ENCODE data around the gene PIAS2.
"Not testable (repeated sequence)": the region's sequence is repeated elsewhere in the genome, so short reads cannot be mapped to it uniquely, and the experiment has no call there.

Gene PIAS2

DNA sequence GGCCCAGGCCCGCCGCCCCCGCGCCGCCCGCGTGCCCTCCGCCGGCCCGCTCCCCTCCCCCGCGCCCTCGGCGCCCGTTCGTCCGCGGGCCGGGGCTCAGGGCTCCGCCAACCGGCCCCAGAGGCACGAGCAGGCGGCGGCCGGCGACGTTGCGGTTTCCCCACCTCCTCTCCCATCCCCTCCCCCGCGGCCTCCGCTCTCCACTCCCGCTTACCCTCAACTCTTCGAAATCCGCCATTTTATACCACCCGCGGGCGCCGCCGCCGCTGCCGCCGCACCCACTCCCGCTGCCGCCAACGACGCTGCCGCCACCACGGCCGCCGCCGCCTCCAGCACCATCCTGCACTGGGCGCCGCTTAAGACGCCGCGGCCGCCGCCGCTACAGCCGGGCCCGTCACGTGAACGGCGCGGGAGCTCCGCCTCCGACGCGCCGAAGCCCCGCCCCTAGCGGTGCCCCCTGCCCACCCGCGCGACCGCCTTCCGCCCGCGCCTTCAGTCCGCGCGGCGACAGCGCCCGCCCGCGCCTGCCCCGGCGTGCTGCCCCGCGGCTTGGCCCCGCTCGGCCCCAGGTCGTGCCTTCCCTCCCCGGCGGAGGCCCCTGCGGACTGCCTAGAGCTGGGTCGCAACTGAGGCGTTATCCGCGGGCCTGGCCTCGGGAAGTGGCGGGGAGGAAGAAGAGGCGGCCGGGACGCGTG, at the start of gene PIAS2, which contains the start of gene KATNAL2:
Gene PIAS2, minus strand, starts transcription at position 400 of the 695 bp plus-strand sequence. Its CDS starts 162 bp downstream, at position 238.
Gene KATNAL2, plus strand, starts transcription at position 495 of the 695 bp plus-strand sequence. CDS start 29,271 bp downstream, outside the sequence.
- DNase-seq: peak; percentile 58 to 68

- DNase-seq: not testable (repeated sequence)
Measured at GRCh38 chr18:46966266-46966665, 49.0 kb upstream of the PIAS2 start.

- not testable (repeated sequence) for DNase-seq
Measured at GRCh38 chr18:46964579-46965293, 47.4 kb upstream of the PIAS2 start.

- DNase-seq: not testable (repeated sequence)
Measured at GRCh38 chr18:46963656-46964578, 46.6 kb upstream of the PIAS2 start.

- DNase-seq: no peak
Measured at GRCh38 chr18:46958209-46958608, 40.9 kb upstream of the PIAS2 start.

DNA sequence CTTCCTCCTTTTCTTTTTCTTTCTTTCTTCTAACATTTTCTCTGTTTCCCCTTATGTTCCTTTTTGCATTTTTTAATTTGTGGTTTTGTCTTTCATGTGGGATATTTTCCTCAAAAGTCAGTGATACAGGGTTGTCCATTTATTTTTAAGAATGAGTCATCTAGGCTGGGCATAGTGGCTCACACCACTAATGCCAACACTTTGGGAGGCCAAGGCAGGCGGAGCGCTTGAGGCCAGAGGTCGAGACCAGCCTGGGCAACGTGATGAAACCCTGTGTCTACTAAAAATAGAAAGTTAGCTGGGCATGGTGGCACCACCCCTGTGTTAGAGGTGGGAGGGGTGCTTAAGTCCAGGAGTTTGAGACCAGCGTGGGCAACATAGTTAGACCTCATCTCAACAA, 35.9 kb upstream of the PIAS2 start:
- DNase-seq: no peak

DNA sequence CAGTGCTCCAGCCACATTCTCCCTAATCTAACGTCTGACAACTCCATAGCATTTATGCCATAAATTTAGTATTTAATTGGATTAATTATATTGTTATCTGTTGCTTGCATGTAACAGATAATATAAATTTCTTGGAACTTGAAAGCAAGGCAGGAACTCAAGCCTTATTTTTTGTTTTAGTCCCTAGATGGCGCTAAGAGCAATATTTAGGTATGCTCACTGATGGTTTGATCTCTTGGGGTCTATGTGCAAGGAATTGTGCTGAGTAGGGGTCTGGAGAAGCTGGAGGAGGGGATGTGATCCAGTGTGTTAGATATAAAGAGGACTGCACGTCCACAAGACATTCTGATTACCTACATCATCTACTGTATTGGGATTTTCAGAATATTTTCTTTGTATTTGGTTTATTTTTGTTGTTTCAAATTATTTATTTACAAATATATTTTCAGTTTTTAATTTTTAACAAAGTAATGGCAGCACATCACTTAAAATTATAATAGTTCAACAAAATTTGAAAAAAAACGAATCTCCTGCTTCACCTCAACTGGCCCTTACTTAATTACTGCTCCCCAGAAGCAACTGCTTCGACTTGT, 32.9 kb upstream of the PIAS2 start:
- no peak for DNase-seq

- peak; percentile 47 to 50 for DNase-seq
Measured at GRCh38 chr18:46946656-46947282, 29.5 kb upstream of the PIAS2 start.

- DNase-seq: no peak
Measured at GRCh38 chr18:46942646-46943045, 25.3 kb upstream of the PIAS2 start.

DNA sequence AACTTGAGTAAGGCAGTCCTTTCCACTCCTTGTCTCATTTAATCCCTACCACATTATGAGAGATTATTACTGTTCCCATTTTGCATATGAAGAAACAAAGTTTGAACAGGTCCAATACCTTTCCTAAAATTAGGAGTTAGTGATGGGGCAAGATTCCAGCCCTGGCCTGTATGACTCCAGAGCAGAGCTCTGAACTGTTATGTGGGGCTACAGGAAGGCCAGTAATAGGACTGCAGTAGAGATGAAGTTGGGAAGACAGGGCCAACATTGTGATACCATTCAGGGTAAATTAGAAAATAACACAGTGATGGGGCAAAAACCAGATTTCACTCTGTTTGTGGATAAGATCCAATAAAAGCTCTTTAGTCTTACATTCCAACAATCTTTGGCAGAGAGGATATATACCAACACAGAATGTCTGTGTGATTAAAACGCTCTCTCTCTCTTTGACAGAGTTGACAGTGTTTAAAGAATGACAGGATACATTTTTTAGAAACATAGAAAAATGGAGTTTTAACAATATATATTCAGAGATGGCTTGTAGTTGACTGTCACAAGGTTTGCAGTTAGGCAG, 22.8 kb upstream of the PIAS2 start:
- DNase-seq: no peak

DNA sequence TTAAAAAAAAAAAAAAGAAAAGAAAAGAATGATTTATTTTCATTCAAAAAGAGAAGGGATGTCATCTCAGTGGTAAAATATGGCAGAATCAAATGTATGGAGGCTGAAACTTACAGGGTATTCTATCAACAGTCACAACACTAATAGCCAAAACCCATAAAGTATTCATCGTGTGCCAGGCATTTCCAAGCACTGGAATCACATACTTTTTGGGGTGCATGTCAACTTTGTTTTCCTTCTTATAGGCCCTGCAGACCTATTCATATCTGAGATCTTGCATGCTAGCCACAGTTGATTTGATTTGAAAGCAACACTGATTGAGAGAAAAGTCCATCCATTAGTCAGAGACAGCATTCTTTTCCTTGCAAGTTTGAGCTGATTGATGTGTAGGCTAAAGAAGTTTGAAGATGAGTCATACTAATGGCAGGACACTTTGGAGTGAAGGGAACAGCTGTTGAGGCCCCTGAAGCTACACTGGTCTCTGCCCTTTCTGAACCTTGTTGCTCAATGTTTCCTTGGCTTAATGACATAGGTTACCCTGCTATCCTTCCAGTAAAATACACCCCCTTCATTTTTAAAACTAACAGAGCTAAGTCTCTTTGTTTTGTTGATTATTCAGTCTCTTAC, 22.1 kb upstream of the PIAS2 start:
- DNase-seq: no peak

DNA sequence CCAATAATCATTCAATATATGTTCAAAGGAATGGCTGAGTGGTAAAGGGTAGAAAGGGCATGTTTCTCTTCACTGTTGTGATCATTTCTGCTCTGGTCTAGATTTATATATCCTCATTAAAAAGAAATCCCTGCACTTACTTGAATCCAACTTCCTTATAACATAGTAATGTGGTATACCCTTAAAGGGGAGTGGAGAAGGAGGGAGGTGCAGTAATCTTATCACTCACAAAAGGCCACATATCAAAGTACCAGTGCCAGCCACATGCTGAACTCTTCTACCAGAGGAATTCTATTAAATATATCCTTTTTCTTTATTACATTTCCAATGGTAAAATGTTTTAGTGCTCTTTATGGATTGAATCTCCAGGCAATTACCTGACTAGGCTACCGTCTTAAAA, 3.3 kb upstream of the PIAS2 start:
- DNase-seq: no peak

GRCh38 chr18:46920067-46920466, 2.8 kb upstream of the PIAS2 start:
- DNase-seq: no peak

DNA sequence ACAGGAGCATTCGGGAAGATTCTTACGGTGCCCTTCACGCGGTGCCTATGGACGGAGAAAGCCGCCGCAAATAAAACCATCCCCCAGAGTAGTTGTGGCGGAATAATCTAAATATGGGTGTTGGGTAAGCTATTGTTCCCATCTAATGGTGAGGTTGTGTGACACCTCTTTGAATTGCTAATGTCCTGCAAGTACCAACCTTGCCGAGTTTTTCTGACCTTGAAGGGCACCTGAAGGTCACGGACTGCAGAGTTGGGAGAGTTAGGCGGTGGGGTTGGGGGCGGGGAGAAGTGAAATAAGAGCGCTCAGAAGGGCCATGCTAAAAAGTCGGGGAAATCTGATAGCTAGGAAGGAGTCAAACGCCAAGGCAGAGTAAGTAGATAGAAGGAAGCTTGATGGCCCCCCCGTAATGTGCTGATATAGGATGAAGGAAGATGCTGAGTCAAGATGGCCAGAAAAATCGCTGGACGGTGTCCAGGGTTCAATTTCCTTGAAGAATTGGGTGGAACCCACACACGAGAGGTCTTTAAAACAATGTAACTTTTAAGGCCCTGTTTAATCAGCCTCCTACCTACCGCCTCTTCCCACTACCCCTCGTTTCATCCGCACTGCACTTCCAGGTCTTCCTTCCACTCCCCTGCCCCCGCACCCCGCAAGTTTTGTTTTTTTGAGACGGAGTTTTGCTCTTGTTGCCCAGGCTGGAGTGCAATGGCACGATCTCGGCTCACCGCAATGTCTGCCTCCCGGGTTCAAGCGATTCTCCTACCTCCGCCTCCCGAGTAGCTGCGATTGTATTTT, 695 bp upstream of the PIAS2 start:
- DNase-seq: no peak

GRCh38 chr18:46916551-46917107, 678 bp downstream of the PIAS2 start:
- peak in 1 of 2 donors; percentile 11 for DNase-seq

DNA sequence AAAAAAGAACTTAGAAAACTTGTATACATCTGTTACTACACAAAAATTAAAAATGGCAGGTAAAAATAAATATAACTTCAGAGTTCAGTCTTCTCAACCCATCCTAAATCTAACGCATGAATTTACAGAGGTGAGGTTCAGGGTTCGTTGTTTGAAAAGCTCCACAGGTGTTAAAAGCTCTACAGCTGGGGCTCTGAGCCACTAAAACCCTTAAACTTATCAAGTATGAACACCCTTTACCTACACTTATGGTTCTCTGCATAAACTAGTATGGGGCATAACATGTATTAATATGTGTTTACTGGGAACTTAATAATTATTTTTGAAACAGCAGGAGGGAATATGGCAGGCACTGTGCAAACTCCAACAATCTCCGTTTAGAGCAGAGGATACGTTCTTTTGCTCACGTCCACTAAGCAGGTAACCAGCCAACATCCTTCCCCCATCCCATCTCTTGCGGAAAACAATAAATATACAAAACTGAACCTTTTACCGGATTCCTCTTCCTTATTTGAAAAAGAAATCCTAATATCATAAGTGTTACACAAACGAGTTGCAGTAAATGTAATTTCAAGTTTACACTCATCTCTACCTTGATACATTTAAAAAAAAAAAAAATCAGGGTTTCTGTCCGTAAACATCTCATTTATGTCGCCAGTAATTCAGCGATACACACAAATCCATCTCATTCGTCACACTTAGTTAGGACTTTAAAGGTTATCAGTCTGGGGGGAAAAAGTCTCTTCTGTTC, 1.3 kb downstream of the PIAS2 start:
- DNase-seq: no peak

DNA sequence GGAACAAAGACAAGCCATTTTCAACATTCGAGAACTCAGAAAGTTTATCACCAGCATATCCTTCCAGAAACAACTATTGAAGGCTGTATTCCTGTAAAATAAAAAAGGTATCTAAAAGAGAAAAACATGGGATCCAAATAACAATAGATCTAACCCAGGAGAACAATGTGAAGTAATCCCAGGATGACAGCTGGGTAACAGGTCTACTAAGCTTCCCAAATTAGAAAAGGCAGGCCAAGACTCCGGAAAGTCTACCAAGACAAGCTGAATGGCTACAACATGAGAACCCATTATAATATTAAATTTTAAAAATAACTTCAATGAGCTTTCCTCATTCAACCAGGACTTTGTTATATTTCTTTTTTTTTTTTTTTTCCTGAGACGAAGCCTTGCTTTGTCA, 6.5 kb downstream of the PIAS2 start:
- DNase-seq: no peak

GRCh38 chr18:46909497-46909896, 7.8 kb downstream of the PIAS2 start:
- DNase-seq: no peak

DNA sequence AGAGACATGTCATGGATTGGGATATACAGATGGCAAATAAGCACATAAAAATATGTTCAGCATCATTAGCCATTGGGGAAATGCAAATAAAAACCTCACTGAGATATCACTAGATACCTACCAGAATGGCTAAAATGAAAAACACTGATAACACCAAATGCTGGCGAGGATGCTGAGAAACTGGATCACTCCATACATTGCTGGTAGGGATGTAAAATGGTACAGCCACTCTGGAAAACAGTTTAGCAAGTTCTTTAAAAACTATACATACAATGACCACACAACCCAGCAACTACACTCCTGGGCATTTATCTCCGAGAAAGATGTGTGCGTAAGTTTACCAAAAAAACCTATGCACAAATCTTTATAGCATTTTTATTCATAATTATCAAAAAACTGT, 13.9 kb downstream of the PIAS2 start:
- no peak for DNase-seq

Data from stimulated activated CD4-positive, alpha-beta T cell treated with anti-CD3 and anti-CD28 coated beads, Interleukin-2, amount 100 ng/mL, for 48 hours (primary cell).